Stimulated activated CD8-positive, alpha-beta memory T cell treated with anti-CD3 and anti-CD28 coated beads, Interleukin-12 subunit alpha, Interleukin-12 subunit beta, amount 100 ng/mL, for 24 hours (primary cell): ENCODE results near the gene PTMS.

Experiments
- DNase-seq: peaks from one replicate; pipeline ENCODE4 v3.0.0-alpha.2; 2020; ENCODE audit errors: extremely low read depth

The PTMS gene

GRCh38 chr12:6771509-6772330 lies 5.6 kb downstream of the PTMS start:
- DNase-seq = no peak

GRCh38 chr12:6772331-6772695 lies 6.2 kb downstream of the PTMS start, which contains the start of gene LAG3:
Gene LAG3 (plus strand): TSS chr12:6772520. CDS start chr12:6772853, 333 bp downstream.
- peak; percentile 43 for DNase-seq

GRCh38 chr12:6772726-6773589 lies 6.8 kb downstream of the PTMS start:
- no peak for DNase-seq

- peak; percentile 58 for DNase-seq
Measured at GRCh38 chr12:6773590-6774351, 7.6 kb downstream of the PTMS start.

GRCh38 chr12:6774499-6775062 lies 8.4 kb downstream of the PTMS start:
- peak; percentile 23 for DNase-seq

GRCh38 chr12:6775185-6776174 lies 9.3 kb downstream of the PTMS start:
- DNase-seq = no peak

- DNase-seq = no peak
Measured at GRCh38 chr12:6777386-6777785, 11.2 kb downstream of the PTMS start.

GRCh38 chr12:6778217-6778573 lies 12.0 kb downstream of the PTMS start:
- DNase-seq = no peak

- peak; percentile 80 for DNase-seq
Measured at GRCh38 chr12:6778574-6779550, 12.7 kb downstream of the PTMS start.

- no peak for DNase-seq
Measured at GRCh38 chr12:6779708-6780432, 13.7 kb downstream of the PTMS start.

- no peak for DNase-seq
Measured at GRCh38 chr12:6780573-6780972, 14.4 kb downstream of the PTMS start.

- DNase-seq = no peak
Measured at GRCh38 chr12:6782119-6782518, 16.0 kb downstream of the PTMS start.

- no peak for DNase-seq
Measured at GRCh38 chr12:6782850-6783566, 16.8 kb downstream of the PTMS start.

GRCh38 chr12:6783828-6784227 lies 17.7 kb downstream of the PTMS start:
- no peak for DNase-seq

GRCh38 chr12:6784296-6784695 lies 18.1 kb downstream of the PTMS start:
- no peak for DNase-seq

GRCh38 chr12:6784761-6785160 lies 18.6 kb downstream of the PTMS start:
- no peak for DNase-seq

GRCh38 chr12:6786416-6787094 lies 20.4 kb downstream of the PTMS start:
- DNase-seq = no peak
